Esophagus squamous epithelium (tissue), 5 donors: ENCODE results near the gene LIN7A. TPM values are rescaled to one million over a fixed set of nuclear protein-coding genes. Genes with fewer than 3 reads are reported as not detected.

Experiments used
- DNase-seq: peaks from one replicate; lab custom pipeline; 2025; lab: John Stamatoyannopoulos, UW
- H3K27ac ChIP-seq, 4 donors: fragments of 200-600 bp; sonication (generic); one replicate each; pipeline ENCODE4 v1.5.1; 2016 to 2019; ENCODE audit warnings: mild to moderate bottlenecking in 1 of 4
- H3K27me3 ChIP-seq, 4 donors: fragments of 200-600 bp; sonication (generic); 1 replicate in 3 of 4; 2 replicates in 1 of 4; pipeline versions ENCODE4 v1.5.1 to v1.6.0; 2017 to 2021; ENCODE audit warnings: antibody characterized with exemption in 1 of 4
- H3K36me3 ChIP-seq, 3 donors: fragments of 200-600 bp; sonication (generic); one replicate each; pipeline ENCODE4 v1.5.1; 2016 to 2019
- H3K4me1 ChIP-seq, 3 donors: fragments of 200-600 bp; sonication (generic); one replicate each; pipeline ENCODE4 v1.5.1; 2017 to 2019
- H3K4me3 ChIP-seq, 4 donors: fragments of 200-600 bp; sonication (generic); 1 replicate in 3 of 4; 2 replicates in 1 of 4; pipeline ENCODE4 v1.5.1; 2016 to 2019; ENCODE audit warnings: mild to moderate bottlenecking in 2 of 4, moderate library complexity in 1 of 4
- H3K9me3 ChIP-seq, 3 donors: fragments of 200-600 bp; sonication (generic); one replicate each; pipeline ENCODE4 v1.5.1; 2016 to 2019
- POLR2A ChIP-seq, 4 donors: fragments of 450-650 bp; IDR thresholded peaks; one replicate each; pipeline ENCODE4 v1.6.1; 2017; ENCODE audit warnings: antibody characterized with exemption in 4 of 4, mild to moderate bottlenecking in 4 of 4, moderate library complexity in 3 of 4
- WGBS, 2 donors: methylation state at CpG; one replicate each; pipeline ENCODE4 v1.1.5; 2018; 5-methylcytosine and 5-hydroxymethylcytosine counted together
- intact Hi-C: fragments of 100-400 bp; cut with DNase I; formaldehyde crosslinking; loops from one replicate; pipeline ENCODE4 v1.15.0; 2022
- total RNA-seq, 4 donors: library from RNA; depleted of rRNA; stranded (reverse); fragments of >200 nt; gene quantifications; one replicate each; pipeline ENCODE4 v1.1.0, GENCODE V29; 2016
- TF ChIP-seq, protein P1 (sequence below), 6 experiments: fragments of 450-650 bp in 4 of 6; fragments of 200-600 bp in 2 of 6; sonication (generic) in 2 of 6; IDR thresholded peaks; one replicate each; pipeline ENCODE4 v1.5.1; 2016 to 2019; ENCODE audit warnings: antibody characterized with exemption in 6 of 6, mild to moderate bottlenecking in 4 of 6, moderate library complexity in 4 of 6
- donor health status: DM: yes; HTN: yes; CAD: no.

The LIN7A gene
- total RNA-seq, 4 donors from 2014 or later: 0.49 to 2.7 (median 0.74) TPM

DNA sequence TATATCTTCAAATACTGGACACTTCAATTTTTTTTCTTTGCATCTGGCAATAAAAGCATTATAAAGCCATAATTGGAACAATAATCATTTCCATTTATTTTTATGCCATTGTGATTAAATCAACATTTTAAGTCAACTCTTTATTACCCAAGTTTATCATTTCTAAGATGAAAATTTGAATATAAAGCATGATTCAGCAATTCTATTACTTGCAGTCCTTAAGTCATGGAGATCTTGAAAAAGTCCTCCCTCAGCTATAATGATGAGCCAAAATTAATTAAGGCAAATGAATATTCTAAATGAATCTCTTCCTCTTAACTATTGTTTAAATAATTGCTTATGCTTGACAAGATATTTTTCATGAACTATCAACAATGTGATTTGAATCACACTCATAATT lies 65.7 kb downstream of the LIN7A start:
- no peak for TF ChIP-seq POLR2A (IDR thresholded peaks at IDR 0.05)
- TF ChIP-seq, protein P1, sequence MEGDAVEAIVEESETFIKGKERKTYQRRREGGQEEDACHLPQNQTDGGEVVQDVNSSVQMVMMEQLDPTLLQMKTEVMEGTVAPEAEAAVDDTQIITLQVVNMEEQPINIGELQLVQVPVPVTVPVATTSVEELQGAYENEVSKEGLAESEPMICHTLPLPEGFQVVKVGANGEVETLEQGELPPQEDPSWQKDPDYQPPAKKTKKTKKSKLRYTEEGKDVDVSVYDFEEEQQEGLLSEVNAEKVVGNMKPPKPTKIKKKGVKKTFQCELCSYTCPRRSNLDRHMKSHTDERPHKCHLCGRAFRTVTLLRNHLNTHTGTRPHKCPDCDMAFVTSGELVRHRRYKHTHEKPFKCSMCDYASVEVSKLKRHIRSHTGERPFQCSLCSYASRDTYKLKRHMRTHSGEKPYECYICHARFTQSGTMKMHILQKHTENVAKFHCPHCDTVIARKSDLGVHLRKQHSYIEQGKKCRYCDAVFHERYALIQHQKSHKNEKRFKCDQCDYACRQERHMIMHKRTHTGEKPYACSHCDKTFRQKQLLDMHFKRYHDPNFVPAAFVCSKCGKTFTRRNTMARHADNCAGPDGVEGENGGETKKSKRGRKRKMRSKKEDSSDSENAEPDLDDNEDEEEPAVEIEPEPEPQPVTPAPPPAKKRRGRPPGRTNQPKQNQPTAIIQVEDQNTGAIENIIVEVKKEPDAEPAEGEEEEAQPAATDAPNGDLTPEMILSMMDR (IDR thresholded peaks at IDR 0.05): no peak
- H3K27ac ChIP-seq: no peak overlapping the region
- intact Hi-C loops: no loop called here
- H3K27me3 ChIP-seq: no peaks in the 10 kb centered on the region
- H3K4me1 ChIP-seq: no peaks in the 10 kb centered on the region
- H3K9me3 ChIP-seq: no peaks in the 10 kb centered on the region
- no peak for DNase-seq
- H3K36me3 ChIP-seq: no peaks in the 10 kb centered on the region
- H3K4me3 ChIP-seq: no peak overlapping the region

DNA sequence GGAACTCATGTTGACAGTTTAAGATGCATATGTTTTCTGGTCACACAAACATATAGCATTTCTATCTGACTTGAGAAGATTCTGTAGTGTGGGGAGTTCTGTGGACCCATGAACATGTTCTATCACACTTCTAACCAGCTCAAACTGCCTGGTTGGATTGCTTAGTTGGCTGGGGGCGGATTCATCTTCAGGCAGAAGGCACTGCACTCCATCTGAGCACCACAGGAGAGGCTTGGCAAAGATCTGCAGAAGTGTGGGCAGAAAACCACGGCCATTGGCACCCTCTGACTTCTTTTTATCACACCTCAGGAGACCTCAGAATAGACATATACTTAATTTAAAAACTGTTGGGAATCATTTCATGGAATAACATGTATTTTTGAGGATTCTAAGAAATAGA lies 68.5 kb downstream of the LIN7A start:
- intact Hi-C loops: no loop called here
- no peak for DNase-seq
- no peak for TF ChIP-seq POLR2A (IDR thresholded peaks at IDR 0.05)
- TF ChIP-seq, protein P1 (IDR thresholded peaks at IDR 0.05): no peak
- no peak overlapping the region for H3K4me3 ChIP-seq
- H3K9me3 ChIP-seq: no peaks in the 10 kb centered on the region
- no peaks in the 10 kb centered on the region for H3K4me1 ChIP-seq
- H3K36me3 ChIP-seq: no peaks in the 10 kb centered on the region
- H3K27ac ChIP-seq: no peak overlapping the region
- 35 to 70% methylated on average over 2 of the region's 2 CpGs for WGBS, 2 donors
- no peaks in the 10 kb centered on the region for H3K27me3 ChIP-seq

DNA sequence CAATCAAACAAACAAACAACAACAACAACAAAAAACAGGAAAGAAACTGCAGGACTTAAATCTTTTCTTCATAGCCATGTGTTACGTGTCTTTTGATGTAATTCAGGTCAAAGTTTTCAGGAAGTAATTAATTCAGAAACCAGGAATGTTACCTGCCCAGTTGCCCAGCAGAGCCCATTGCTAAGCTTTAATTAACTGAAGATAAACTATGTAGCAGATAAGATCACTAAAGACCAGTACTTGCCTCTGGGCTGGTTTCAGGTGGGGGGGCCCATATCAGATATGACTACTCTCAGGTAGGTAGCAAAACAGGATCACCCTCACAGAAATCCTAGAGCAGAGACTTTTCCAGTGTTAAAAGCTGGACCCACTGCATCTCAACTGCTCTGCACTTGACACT lies 69.2 kb downstream of the LIN7A start:
- 62 to 77% methylated on average over 1 of the region's 1 CpG for WGBS, 2 donors
- intact Hi-C loops: no loop called here

DNA sequence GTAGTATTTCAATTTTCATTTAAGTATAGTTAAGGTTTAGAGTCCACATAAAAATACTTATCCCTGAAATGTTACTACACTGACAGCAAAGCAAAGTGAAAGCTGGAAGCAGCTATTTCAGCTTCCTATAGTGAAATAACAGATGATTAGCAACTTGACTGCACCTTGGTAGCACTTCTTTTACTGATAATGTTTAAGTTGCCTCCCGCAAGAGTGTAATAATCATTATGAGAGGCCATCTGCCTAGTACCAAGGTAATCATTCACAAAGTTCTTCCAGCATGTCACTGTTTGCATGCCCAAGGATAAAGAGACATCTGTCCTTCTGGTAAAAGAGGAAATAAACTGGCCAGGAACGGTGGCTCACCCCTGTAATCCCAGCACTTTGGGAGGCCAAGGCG lies 69.8 kb downstream of the LIN7A start:
- intact Hi-C loops: no loop called here
- H3K4me3 ChIP-seq: no peak overlapping the region
- no peaks in the 10 kb centered on the region for H3K36me3 ChIP-seq
- H3K4me1 ChIP-seq: no peaks in the 10 kb centered on the region
- H3K27ac ChIP-seq: no peak overlapping the region
- 45 to 53% methylated on average over 3 of the region's 3 CpGs for WGBS, 2 donors
- no peaks in the 10 kb centered on the region for H3K9me3 ChIP-seq
- TF ChIP-seq, protein P1 (IDR thresholded peaks at IDR 0.05): no peak
- no peak for TF ChIP-seq POLR2A (IDR thresholded peaks at IDR 0.05)
- DNase-seq: no peak
- no peaks in the 10 kb centered on the region for H3K27me3 ChIP-seq

More for the DNA sequence above, 69.2 kb downstream of the LIN7A start:
- no peak for DNase-seq
- Histone ChIP-seq H3K4me1 (no peaks in the 10 kb centered on the region), H3K27ac (no peak overlapping the region), H3K36me3 (no peaks in the 10 kb centered on the region), H3K27me3 (no peaks in the 10 kb centered on the region), H3K4me3 (no peak overlapping the region), H3K9me3 (no peaks in the 10 kb centered on the region)
- TF ChIP-seq POLR2A (IDR thresholded peaks at IDR 0.05): no peak
- TF ChIP-seq, protein P1 (IDR thresholded peaks at IDR 0.05): no peak

DNA sequence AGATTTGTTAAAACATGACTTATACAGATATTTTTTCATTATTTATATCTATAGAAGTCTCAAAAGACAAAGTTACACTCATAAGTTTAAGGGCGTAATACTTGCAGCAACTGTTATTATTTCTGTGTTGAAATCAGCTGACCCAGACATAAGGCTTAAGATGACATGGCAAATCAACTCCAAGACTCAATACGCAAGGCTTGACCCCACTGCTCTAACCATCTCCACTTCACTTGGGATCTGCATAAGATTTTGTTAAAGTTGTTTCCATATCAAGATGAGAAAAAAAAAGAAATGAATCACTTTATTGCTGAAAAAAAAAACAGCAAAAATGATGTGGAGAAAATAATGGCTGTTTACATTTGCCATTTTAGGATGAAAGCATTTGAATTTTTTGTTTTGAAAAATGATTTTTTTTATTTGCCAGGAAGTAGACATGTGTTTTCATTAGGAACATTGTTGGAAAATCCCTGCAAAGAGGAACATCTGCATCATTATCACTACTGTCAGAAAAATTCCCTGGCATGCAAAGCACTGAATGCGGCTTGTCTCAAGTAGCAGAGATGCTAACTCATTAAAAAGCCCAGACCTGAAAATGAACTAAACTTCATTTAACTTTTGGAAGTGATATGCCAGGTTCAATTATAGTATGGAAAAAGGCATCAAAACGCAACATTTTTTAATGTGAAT lies 73.5 kb downstream of the LIN7A start:
- intact Hi-C loops: no loop called here
- no peak overlapping the region for H3K4me3 ChIP-seq
- no peaks in the 10 kb centered on the region for H3K36me3 ChIP-seq
- no peak overlapping the region for H3K27ac ChIP-seq
- 33 to 75% methylated on average over 4 of the region's 4 CpGs for WGBS, 2 donors
- no peaks in the 10 kb centered on the region for H3K9me3 ChIP-seq
- H3K27me3 ChIP-seq: no peaks in the 10 kb centered on the region
- DNase-seq: no peak
- no peaks in the 10 kb centered on the region for H3K4me1 ChIP-seq
- TF ChIP-seq POLR2A (IDR thresholded peaks at IDR 0.05): no peak
- TF ChIP-seq, protein P1 (IDR thresholded peaks at IDR 0.05): no peak
